HG03432 (cell line): ENCODE measurements around the gene NDUFB11.
A peak's percentile ranks its signal among the peaks of the same experiment; 100 is the strongest.

Experiments
- ATAC-seq: cut with Tn5 transposase; IDR thresholded peaks from one replicate; pipeline ENCODE4 v1.9.1; 2021; ENCODE audit warnings: mild to moderate bottlenecking, moderate library complexity; ENCODE audit not compliant: unreplicated experiment

The NDUFB11 gene

GRCh38 chrX:47144626-47145394 lies at the start of gene NDUFB11, which contains the start of gene RBM10:
NDUFB11 (minus strand) TSS chrX:47144702; CDS start chrX:47144679, 23 bp downstream.
RBM10 (plus strand) TSS chrX:47145221; CDS start chrX:47147482, 2,261 bp downstream.
- peak; percentile 90 for ATAC-seq

- peak; percentile 70 for ATAC-seq
Measured at GRCh38 chrX:47193475-47194193, 49.1 kb upstream of the NDUFB11 start, which contains the start of gene UBA1. UBA1 (plus strand) TSS chrX:47193829; CDS start chrX:47198803, 4,974 bp downstream.

GRCh38 chrX:47191806-47192401 lies 47.4 kb upstream of the NDUFB11 start:
- ATAC-seq, result no peak

- no peak for ATAC-seq
Measured at GRCh38 chrX:47191331-47191730, 46.8 kb upstream of the NDUFB11 start.

- ATAC-seq, result peak; percentile 76
Measured at GRCh38 chrX:47190445-47191269, 46.2 kb upstream of the NDUFB11 start.

- no peak for ATAC-seq
Measured at GRCh38 chrX:47189906-47190305, 45.4 kb upstream of the NDUFB11 start.

- no peak for ATAC-seq
Measured at GRCh38 chrX:47187106-47187677, 42.7 kb upstream of the NDUFB11 start.

GRCh38 chrX:47186096-47186740 lies 41.7 kb upstream of the NDUFB11 start:
- ATAC-seq, result no peak

- no peak for ATAC-seq
Measured at GRCh38 chrX:47185241-47185640, 40.7 kb upstream of the NDUFB11 start.

- ATAC-seq, result no peak
Measured at GRCh38 chrX:47184486-47184885, 40.0 kb upstream of the NDUFB11 start.

GRCh38 chrX:47182106-47182700 lies 37.7 kb upstream of the NDUFB11 start:
- no peak for ATAC-seq

GRCh38 chrX:47181301-47181700 lies 36.8 kb upstream of the NDUFB11 start:
- ATAC-seq, result no peak

GRCh38 chrX:47180346-47180745 lies 35.8 kb upstream of the NDUFB11 start:
- no peak for ATAC-seq

GRCh38 chrX:47179928-47180255 lies 35.4 kb upstream of the NDUFB11 start:
- ATAC-seq, result no peak

GRCh38 chrX:47179221-47179927 lies 34.9 kb upstream of the NDUFB11 start:
- no peak for ATAC-seq

- ATAC-seq, result no peak
Measured at GRCh38 chrX:47178337-47178736, 33.8 kb upstream of the NDUFB11 start.

GRCh38 chrX:47177079-47177478 lies 32.6 kb upstream of the NDUFB11 start:
- no peak for ATAC-seq

- no peak for ATAC-seq
Measured at GRCh38 chrX:47176101-47176740, 31.7 kb upstream of the NDUFB11 start.

- ATAC-seq, result no peak
Measured at GRCh38 chrX:47175588-47175980, 31.1 kb upstream of the NDUFB11 start.
